Progenitor cell of endocrine pancreas (in vitro differentiated cells): ENCODE data around the gene RCAN2. TPM values are rescaled to one million over a fixed set of nuclear protein-coding genes. Genes with fewer than 3 reads are reported as not detected.

Experiments
- DNase-seq: peaks from one replicate; pipeline ENCODE4 v3.0.0; 2021; ENCODE audit warnings: low spot score; ENCODE audit not compliant: unreplicated experiment
- H3K27ac Mint-ChIP-seq: 2 replicates; pipeline ENCODE4 v1.8.0; 2021; ENCODE audit warnings: mild to moderate bottlenecking, moderate library complexity, mixed read lengths
- H3K27me3 Mint-ChIP-seq: 2 replicates; pipeline ENCODE4 v1.8.0; 2021; ENCODE audit warnings: mixed read lengths
- H3K36me3 Mint-ChIP-seq: 2 replicates; pipeline ENCODE4 v1.8.0; 2022; ENCODE audit warnings: mixed read lengths; ENCODE audit not compliant: insufficient read depth
- H3K4me1 Mint-ChIP-seq: 2 replicates; pipeline ENCODE4 v1.8.0; 2021; ENCODE audit warnings: low read depth, mixed read lengths
- H3K4me3 Mint-ChIP-seq: 2 replicates; pipeline ENCODE4 v1.8.0; 2021; ENCODE audit warnings: low read depth, mild to moderate bottlenecking, moderate library complexity, mixed read lengths
- H3K9me3 Mint-ChIP-seq: 2 replicates; pipeline ENCODE4 v1.8.0; 2021; ENCODE audit warnings: low read depth, mixed read lengths
- total RNA-seq: library from RNA; stranded (reverse); gene quantifications from 2 replicates; pipeline ENCODE4 v1.2.1, GENCODE V29; 2021
- TF ChIP-seq, protein P1 (sequence below): fragments of 200-600 bp; sonication (generic); IDR thresholded peaks from one replicate; pipeline ENCODE4 v1.5.0; 2021; ENCODE audit warnings: antibody characterized with exemption, mild to moderate bottlenecking; ENCODE audit not compliant: unreplicated experiment

RCAN2 gene
- total RNA-seq, 1 donor from 2014 or later: 23.3 TPM

DNA sequence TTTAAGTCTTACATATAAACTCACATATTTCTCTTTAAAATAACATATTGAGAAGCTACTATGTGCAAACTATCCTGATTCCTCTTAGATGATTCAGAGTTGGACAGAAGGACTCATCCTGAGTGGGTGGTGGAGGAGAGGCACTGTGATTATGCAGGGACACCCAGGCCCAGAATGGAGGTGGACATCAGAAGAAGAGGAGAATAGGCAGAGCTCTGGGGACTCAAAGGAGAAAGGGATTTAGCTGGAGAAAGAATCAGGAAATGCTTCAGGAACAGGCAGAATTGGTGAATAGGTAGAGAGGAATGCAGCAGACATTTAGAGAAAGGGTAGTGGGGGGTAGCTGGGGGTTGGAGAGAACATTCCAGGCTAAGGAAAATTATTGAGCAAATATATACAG lies 17.4 kb downstream of the RCAN2 start:
- Mint-ChIP-seq H3K27ac (no peak overlapping the region), H3K9me3 (peaks cover 3% of the 10 kb centered on the region), H3K4me3 (no peak overlapping the region), H3K4me1 (peaks cover under 1% of the 10 kb centered on the region), H3K36me3 (no peaks in the 10 kb centered on the region), H3K27me3 (no peaks in the 10 kb centered on the region)
- TF ChIP-seq, protein P1, sequence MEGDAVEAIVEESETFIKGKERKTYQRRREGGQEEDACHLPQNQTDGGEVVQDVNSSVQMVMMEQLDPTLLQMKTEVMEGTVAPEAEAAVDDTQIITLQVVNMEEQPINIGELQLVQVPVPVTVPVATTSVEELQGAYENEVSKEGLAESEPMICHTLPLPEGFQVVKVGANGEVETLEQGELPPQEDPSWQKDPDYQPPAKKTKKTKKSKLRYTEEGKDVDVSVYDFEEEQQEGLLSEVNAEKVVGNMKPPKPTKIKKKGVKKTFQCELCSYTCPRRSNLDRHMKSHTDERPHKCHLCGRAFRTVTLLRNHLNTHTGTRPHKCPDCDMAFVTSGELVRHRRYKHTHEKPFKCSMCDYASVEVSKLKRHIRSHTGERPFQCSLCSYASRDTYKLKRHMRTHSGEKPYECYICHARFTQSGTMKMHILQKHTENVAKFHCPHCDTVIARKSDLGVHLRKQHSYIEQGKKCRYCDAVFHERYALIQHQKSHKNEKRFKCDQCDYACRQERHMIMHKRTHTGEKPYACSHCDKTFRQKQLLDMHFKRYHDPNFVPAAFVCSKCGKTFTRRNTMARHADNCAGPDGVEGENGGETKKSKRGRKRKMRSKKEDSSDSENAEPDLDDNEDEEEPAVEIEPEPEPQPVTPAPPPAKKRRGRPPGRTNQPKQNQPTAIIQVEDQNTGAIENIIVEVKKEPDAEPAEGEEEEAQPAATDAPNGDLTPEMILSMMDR: no peak
- DNase-seq: no peak

DNA sequence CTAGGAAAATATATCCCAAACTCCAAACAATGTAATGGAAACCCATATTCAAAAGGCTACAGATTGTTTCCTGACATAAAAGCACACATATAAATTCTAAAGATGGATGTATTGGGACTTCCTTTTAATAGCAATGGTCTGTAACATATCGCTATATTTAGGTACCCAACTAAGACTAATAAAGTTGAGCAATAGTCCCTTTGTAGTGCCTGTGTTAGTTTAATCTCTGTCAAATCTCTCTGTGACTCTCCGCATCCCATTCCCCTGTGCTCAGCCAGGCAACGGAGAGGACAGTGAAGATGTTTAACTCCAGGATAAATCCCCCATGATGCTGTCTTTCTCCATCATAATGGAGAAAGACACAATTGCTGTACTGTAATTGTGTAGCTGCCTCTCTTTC lies 19.0 kb downstream of the RCAN2 start:
- TF ChIP-seq, protein P1: no peak
- no peak overlapping the region for H3K4me3 Mint-ChIP-seq
- H3K9me3 Mint-ChIP-seq: peaks cover 3% of the 10 kb centered on the region
- H3K36me3 Mint-ChIP-seq: no peaks in the 10 kb centered on the region
- no peak for DNase-seq
- peaks cover 7% of the 10 kb centered on the region for H3K4me1 Mint-ChIP-seq
- H3K27ac Mint-ChIP-seq: no peak overlapping the region
- H3K27me3 Mint-ChIP-seq: no peaks in the 10 kb centered on the region

DNA sequence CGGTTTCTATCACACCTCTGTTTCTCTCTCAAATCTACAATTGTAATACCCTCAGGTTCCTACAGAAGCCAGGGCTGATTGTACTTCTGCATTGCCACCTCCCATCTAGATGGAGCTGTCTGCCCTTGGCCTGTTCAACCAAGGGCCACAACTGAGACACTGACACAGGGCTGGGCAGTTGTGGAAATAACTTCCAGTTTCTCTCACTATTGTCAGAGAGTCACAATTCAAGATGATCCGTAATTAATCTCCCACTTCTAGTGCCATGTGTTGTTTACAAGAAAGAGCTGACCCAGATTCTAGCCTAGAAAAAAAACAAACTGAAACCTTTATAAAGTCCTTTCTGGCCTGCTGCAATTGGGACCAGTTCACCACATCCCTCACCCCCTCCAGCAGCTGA lies 22.2 kb downstream of the RCAN2 start:
- Mint-ChIP-seq H3K4me3 (no peak overlapping the region), H3K36me3 (no peaks in the 10 kb centered on the region), H3K4me1 (peaks cover 19% of the 10 kb centered on the region), H3K9me3 (peaks cover 3% of the 10 kb centered on the region), H3K27ac (no peak overlapping the region), H3K27me3 (no peaks in the 10 kb centered on the region)
- no peak for DNase-seq
- TF ChIP-seq, protein P1: no peak

DNA sequence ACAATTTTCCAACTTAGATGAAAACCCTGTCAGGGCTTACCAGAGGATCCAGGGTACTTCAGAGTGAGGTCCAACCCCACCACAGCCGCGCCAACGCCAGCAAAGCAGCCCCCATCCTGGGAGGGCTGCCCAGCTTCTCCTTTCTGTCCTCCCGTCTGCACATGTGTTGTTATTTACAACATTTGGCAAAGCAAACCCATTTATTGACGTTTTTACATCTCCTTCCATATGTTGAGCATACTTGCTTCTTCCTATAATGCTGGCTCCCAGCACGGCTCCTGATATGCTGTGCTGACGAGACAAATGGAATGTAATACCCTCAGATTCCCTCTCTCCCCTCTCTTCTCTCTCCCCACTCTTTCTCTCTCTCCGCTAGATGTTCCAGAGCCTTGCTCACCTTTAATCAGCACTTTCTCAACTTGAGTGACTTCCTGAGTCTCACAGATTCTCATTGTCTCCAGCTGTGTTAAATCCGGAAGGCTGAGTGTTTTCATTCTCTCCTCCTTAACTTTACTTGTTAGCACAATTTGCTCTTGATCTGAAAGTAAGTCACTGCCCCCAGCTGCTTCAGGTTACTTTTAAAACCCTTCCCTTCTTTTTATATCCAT lies 22.7 kb downstream of the RCAN2 start:
- Mint-ChIP-seq H3K4me3 (no peak overlapping the region), H3K27me3 (no peaks in the 10 kb centered on the region), H3K4me1 (peaks cover 19% of the 10 kb centered on the region), H3K27ac (no peak overlapping the region), H3K9me3 (peaks cover 3% of the 10 kb centered on the region), H3K36me3 (no peaks in the 10 kb centered on the region)
- TF ChIP-seq, protein P1: no peak
- no peak for DNase-seq

DNA sequence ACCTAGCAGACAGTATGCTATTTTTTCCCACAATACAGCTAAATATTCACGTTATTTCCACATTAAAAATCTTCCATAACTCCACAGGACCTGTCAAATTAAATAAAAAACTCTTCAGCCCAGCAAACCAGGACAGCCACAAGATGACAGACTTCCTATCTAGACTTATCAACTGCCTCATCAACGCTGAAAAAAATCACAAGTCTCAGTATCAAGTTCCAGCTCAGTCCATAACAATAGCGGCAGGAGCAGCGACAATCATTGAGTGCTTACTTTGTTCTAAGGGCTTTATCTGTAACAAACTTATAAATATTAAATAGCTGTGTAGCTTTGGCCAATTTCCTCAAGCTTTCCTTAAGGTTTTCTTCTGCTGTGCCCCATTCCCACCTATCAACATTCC lies 24.7 kb downstream of the RCAN2 start:
- no peaks in the 10 kb centered on the region for H3K27me3 Mint-ChIP-seq
- TF ChIP-seq, protein P1: no peak
- peaks cover 3% of the 10 kb centered on the region for H3K9me3 Mint-ChIP-seq
- H3K4me3 Mint-ChIP-seq: no peak overlapping the region
- H3K4me1 Mint-ChIP-seq: peaks cover 19% of the 10 kb centered on the region
- H3K27ac Mint-ChIP-seq: no peak overlapping the region
- H3K36me3 Mint-ChIP-seq: no peaks in the 10 kb centered on the region
- no peak for DNase-seq
